H1 (cell line): ENCODE measurements around the gene JPH2.

Source experiments
- EZH2 ChIP-seq: fragments of 200-600 bp; sonication (generic); IDR thresholded peaks from 2 replicates; pipeline ENCODE4 v1.7.1; 2012; ENCODE audit warnings: low read depth, mild to moderate bottlenecking, moderate library complexity, low read length, inconsistent platforms; ENCODE audit not compliant: severe bottlenecking
- PHF8 ChIP-seq: fragments of 200-600 bp; sonication (generic); conservative IDR thresholded peaks from 2 replicates; pipeline ENCODE4 v1.7.1; 2012; ENCODE audit warnings: low read depth, mild to moderate bottlenecking, inconsistent platforms, low read length, moderate library complexity

DNA sequence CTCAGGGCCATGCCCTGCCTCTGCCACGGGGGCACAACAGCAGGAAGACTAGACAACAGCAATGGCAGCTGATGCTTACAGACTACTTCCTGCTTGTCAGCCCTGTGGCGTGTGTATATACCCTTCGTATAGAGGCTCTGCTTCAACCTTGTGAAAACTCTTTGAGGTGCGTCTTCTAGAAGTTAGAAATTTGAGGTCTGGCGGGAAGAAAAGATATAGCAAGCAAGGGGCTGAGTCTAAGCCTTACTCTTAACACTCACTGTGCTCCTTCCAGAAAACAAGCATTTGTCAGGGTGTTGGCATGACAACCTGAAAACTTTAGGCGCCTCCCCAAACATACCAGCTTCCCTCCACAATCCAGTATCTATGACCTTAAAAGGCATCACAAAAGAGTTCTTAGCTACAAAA lies 33.3 kb downstream of the JPH2 start:
- TF ChIP-seq EZH2 (no peak), PHF8 (no peak)
